ENCODE data around the gene DYNC1I2. TPM values are rescaled to one million over a fixed set of nuclear protein-coding genes. Genes with fewer than 3 reads are reported as not detected.

Gene DYNC1I2
- total RNA-seq, 3 donors from 2014 or later: 91.2 to 116 (median 113) TPM

DNA sequence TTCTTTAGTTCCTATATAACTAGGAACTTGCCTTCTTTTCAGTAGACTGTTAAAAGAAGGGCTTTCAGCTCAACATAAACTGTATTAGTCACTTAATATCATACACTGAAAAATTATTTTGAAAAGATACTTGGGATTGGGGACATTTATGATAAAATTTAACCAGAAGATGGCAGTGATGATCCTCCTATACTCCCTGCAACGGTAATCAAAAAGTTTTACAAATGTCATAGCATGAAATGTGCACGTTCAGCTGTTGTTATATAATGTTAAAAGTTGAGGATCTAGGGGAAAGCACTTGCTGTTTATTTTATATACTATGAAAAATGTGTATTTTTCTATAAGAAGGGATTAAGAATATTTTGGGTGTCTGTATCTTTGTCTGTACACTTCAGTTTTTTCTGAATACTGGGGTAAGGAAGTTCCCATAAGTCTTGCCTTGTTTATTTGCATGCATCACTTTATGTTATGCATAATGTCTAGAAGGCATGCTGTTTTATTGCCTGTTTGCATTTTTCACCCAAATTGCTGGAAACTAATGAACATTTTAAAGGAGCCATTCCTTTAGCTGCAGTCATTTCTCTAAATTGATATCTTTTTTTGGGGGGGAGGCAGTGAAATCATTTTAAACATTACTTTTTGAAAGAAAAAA, 19.0 kb downstream of the DYNC1I2 start:
- DNase-seq (no peak), ATAC-seq (no peak)
- TF ChIP-seq, protein P1, sequence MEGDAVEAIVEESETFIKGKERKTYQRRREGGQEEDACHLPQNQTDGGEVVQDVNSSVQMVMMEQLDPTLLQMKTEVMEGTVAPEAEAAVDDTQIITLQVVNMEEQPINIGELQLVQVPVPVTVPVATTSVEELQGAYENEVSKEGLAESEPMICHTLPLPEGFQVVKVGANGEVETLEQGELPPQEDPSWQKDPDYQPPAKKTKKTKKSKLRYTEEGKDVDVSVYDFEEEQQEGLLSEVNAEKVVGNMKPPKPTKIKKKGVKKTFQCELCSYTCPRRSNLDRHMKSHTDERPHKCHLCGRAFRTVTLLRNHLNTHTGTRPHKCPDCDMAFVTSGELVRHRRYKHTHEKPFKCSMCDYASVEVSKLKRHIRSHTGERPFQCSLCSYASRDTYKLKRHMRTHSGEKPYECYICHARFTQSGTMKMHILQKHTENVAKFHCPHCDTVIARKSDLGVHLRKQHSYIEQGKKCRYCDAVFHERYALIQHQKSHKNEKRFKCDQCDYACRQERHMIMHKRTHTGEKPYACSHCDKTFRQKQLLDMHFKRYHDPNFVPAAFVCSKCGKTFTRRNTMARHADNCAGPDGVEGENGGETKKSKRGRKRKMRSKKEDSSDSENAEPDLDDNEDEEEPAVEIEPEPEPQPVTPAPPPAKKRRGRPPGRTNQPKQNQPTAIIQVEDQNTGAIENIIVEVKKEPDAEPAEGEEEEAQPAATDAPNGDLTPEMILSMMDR (IDR thresholded peaks at IDR 0.05): no peak
- intact Hi-C loops (cut with DNase I, micrococcal nuclease): no loop called here
- no peak overlapping the region for H3K4me3 ChIP-seq
- H3K36me3 ChIP-seq (ENCODE audit: low read depth): no peaks in the 10 kb centered on the region
- H3K9me3 ChIP-seq: no peaks in the 10 kb centered on the region
- no peaks in the 10 kb centered on the region for H3K4me1 ChIP-seq (ENCODE audit: low read depth)

DNA sequence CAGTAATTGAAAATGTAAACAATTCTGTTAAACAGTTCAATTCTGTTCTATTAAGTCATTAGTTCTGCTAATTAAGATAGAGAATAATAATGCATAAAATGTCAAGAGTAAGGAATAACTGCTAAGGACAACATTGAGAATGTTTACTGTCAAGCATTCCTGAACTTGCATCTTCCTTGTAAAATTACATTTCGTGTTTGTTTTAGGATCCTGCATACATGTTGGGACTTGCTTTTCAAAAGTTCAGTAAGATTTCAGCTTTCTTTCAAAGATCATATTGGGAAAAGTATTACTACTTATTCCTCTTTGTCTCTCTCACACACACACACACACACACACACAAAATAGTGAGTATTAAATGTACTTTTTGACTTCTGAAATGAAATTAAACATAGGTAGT, 20.5 kb downstream of the DYNC1I2 start:
- no peak for ATAC-seq
- no peak for DNase-seq
- Histone ChIP-seq H3K4me1 (ENCODE audit: low read depth) (no peaks in the 10 kb centered on the region), H3K36me3 (ENCODE audit: low read depth) (no peaks in the 10 kb centered on the region), H3K9me3 (no peaks in the 10 kb centered on the region), H3K4me3 (no peak overlapping the region)
- TF ChIP-seq, protein P1 (IDR thresholded peaks at IDR 0.05): no peak
- intact Hi-C loops (cut with DNase I, micrococcal nuclease): no loop called here

DNA sequence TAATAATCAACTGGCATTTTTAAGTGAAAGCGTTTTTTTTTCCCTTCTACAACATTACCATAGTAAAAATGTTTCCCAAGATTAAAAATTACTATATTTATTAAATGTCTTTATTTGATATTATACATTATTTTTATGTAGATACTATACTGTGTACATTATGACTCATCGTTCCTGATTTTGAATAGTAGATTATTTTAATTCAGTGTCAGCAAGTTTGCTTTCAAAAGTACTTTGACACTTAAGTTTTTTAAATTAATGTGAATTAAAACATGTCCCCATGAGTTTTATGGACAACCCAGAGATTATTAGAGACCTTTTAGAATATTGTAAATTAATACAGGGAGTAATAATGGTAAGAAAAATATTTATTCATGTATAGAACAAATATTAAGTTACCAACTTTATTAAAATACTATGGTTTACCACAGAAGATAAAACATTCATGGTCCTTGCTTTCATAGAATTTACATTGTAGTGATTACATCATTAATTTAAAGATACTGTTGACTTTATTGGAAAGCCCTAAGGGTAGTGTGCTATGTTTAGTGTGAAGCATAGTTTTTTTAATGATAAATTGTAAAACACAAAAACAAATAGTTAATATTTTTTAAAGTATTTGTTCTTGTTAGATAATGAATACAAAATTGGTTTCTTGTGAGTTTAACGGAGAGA, 21.9 kb downstream of the DYNC1I2 start:
- Histone ChIP-seq H3K36me3 (ENCODE audit: low read depth) (no peaks in the 10 kb centered on the region), H3K4me3 (no peak overlapping the region), H3K4me1 (ENCODE audit: low read depth) (no peaks in the 10 kb centered on the region), H3K9me3 (no peaks in the 10 kb centered on the region)
- ATAC-seq (no peak), DNase-seq (no peak)
- TF ChIP-seq, protein P1 (IDR thresholded peaks at IDR 0.05): no peak
- intact Hi-C loops (cut with DNase I, micrococcal nuclease): no loop called here

DNA sequence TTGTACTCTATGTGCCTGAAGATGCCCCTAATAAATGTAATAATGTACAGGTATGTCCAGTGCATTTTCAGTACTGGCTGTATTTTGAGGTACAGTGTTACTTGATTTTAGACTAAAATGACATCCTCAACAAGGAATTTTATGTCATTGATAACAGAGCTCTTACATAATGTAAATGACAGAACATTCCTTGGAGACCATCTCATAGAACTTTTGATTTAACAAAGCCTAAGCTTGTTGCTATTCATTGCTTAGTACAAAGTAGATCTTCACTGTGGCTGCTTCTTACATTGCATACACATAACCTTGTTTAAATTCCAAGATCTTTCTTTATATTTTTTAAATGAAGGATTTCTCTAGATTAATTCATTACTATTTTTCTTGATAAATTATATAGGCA, 24.1 kb downstream of the DYNC1I2 start:
- Histone ChIP-seq H3K36me3 (ENCODE audit: low read depth) (no peaks in the 10 kb centered on the region), H3K4me1 (ENCODE audit: low read depth) (no peaks in the 10 kb centered on the region), H3K4me3 (no peak overlapping the region), H3K9me3 (no peaks in the 10 kb centered on the region)
- intact Hi-C loops (cut with DNase I, micrococcal nuclease): no loop called here
- TF ChIP-seq, protein P1 (IDR thresholded peaks at IDR 0.05): no peak
- ATAC-seq (no peak), DNase-seq (no peak)

DNA sequence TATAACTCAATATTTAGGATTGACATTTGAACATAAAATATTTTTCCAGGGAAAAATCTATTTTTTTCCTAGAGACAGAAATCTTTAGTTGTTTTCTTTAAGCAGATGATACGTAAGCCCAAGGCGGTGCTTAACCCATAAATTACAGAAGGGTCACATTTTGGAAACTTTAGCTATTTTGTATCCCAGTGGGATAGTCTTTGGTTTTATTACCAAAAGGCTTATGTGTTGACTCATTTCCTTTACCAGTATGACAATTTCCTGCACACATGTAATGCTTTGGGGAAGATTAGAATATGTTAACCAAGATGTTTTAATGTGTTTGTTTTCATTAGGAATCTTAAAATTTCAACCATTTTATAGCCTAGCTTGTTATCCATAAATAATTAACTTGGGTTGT, 24.8 kb downstream of the DYNC1I2 start:
- no peaks in the 10 kb centered on the region for H3K36me3 ChIP-seq (ENCODE audit: low read depth)
- no peak for ATAC-seq
- no peak overlapping the region for H3K4me3 ChIP-seq
- intact Hi-C loops (cut with DNase I, micrococcal nuclease): no loop called here
- DNase-seq: no peak
- TF ChIP-seq, protein P1 (IDR thresholded peaks at IDR 0.05): no peak
- no peaks in the 10 kb centered on the region for H3K4me1 ChIP-seq (ENCODE audit: low read depth)
- no peaks in the 10 kb centered on the region for H3K9me3 ChIP-seq
